ENCODE data around the gene ST8SIA5. TPM values are rescaled to one million over a fixed set of nuclear protein-coding genes. Genes with fewer than 3 reads are reported as not detected.

The ST8SIA5 gene
- total and polyA plus RNA-seq, 10 of the 15 experiments (the other 5 are each of a cell fraction or from before 2014, with no cell fraction given) = 0.02 to 0.32 (median 0.12) TPM; not detected in 1

DNA sequence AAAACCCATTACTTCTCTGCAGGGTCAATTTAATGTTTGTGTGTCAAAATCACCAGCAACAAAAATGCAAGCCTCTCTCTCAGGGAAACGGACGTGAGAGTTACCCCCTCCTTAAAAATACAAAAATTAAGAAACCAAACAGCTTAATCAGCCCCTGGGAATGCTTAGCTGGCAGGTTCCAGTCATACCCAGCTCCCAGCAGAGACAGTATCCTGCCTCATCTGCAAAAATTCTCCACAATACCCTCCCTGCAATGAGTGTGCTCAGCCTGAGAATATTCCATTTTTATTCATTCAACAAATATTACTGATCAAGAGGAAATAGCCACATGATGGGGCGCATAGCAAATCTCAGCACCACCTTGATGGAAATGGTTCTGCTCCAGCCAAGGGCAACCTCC lies 36.3 kb downstream of the ST8SIA5 start (continued):
- TF ChIP-seq, protein P1, sequence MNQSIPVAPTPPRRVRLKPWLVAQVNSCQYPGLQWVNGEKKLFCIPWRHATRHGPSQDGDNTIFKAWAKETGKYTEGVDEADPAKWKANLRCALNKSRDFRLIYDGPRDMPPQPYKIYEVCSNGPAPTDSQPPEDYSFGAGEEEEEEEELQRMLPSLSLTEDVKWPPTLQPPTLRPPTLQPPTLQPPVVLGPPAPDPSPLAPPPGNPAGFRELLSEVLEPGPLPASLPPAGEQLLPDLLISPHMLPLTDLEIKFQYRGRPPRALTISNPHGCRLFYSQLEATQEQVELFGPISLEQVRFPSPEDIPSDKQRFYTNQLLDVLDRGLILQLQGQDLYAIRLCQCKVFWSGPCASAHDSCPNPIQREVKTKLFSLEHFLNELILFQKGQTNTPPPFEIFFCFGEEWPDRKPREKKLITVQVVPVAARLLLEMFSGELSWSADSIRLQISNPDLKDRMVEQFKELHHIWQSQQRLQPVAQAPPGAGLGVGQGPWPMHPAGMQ (IDR thresholded peaks at IDR 0.05; ENCODE audit: borderline replicate concordance) = no peak
- no peak for TF ChIP-seq ZNF274 (IDR thresholded peaks at IDR 0.05; ENCODE audit: insufficient read depth, insufficient read length)
- no peak for TF ChIP-seq HDAC6 (IDR thresholded peaks at IDR 0.05; ENCODE audit: unreplicated experiment)
- no peak for TF ChIP-seq SREBF2 (IDR thresholded peaks at IDR 0.05; ENCODE audit: low read length)
- TF ChIP-seq GABPA (IDR thresholded peaks at IDR 0.05; ENCODE audit: low read depth) = no peak

DNA sequence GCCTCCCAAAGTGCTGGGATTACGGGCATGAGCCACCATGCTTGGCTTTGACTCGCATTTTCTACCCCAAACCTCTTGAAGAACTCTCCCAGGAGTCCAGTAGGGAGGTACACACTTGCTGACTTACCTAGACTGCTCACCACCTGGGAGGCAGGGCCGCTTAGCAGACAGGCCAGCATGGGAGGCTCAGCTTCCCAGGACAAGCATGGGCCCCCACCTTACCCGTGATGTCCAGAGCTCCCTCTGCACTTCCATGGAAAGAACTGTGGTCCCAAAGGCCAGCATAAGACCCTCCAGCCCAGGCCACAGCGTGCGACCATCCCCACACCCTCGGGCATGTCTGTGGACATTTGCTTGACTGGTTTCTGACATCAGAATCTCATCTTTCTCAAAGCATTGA lies 36.8 kb downstream of the ST8SIA5 start:
- Histone ChIP-seq H3K9me3 (replicated peaks; ENCODE audit: control insufficient read depth, insufficient read depth, low read length) (no peaks in the 10 kb centered on the region), H3K4me1 (ENCODE audit: control insufficient read depth, insufficient read depth, low read length) (no peaks in the 10 kb centered on the region), H3K9ac (ENCODE audit: control insufficient read depth, insufficient read depth, low read length) (no peak overlapping the region), H2AFZ (ENCODE audit: control insufficient read depth, low read depth, low read length) (no peak overlapping the region), H3K27ac (ENCODE audit: control insufficient read depth, insufficient read depth) (no peak overlapping the region), H3K79me2 (ENCODE audit: control insufficient read depth, insufficient read depth, low read length) (no peaks in the 10 kb centered on the region), H4K20me1 (ENCODE audit: control insufficient read depth, insufficient read depth) (no peaks in the 10 kb centered on the region), H3K4me3 (no peak overlapping the region), H3K4me2 (ENCODE audit: control insufficient read depth, insufficient read depth) (no peak overlapping the region), H3K27me3 (replicated peaks in 1 of 2; ENCODE audit: control insufficient read depth in 2 of 2, insufficient read depth in 2 of 2, low read length in 1 of 2) (peaks cover 0 to 2% of the 10 kb centered on the region in 2 experiments; a peak in 1 of 4 replicates), H3K36me3 (ENCODE audit: control insufficient read depth in 2 of 2, insufficient read depth in 2 of 2, low read length in 1 of 2) (no peaks in the 10 kb centered on the region)
- RAD21 ChIA-PET (ENCODE audit: unreplicated experiment) = no interaction called here
- in situ Hi-C loops (cut with MboI) = no loop called here
- CTCF ChIA-PET = interaction anchor here (1.1 kb wide), 1 partner anchor 13 kb away, joined by 3 read pairs; no protein-coding TSS in a partner anchor
- no peak for TF ChIP-seq EP300 (IDR thresholded peaks at IDR 0.05; ENCODE audit: borderline replicate concordance in 1 of 2, control insufficient read depth in 1 of 2, low read depth in 2 of 2, low read length in 2 of 2)
- TF ChIP-seq FOXM1 (IDR thresholded peaks at IDR 0.05; ENCODE audit: low read depth, low read length) = no peak
- no peak for TF ChIP-seq SMARCA5 (IDR thresholded peaks at IDR 0.05)
- no peak for TF ChIP-seq RELA (IDR thresholded peaks at IDR 0.05; ENCODE audit: borderline replicate concordance, partially characterized antibody)
- no peak for TF ChIP-seq PML (IDR thresholded peaks at IDR 0.05; ENCODE audit: low read length)
- TF ChIP-seq SUPT20H (IDR thresholded peaks at IDR 0.05; ENCODE audit: borderline replicate concordance, control insufficient read depth, low read depth, low read length) = no peak
- TF ChIP-seq, protein P2, sequence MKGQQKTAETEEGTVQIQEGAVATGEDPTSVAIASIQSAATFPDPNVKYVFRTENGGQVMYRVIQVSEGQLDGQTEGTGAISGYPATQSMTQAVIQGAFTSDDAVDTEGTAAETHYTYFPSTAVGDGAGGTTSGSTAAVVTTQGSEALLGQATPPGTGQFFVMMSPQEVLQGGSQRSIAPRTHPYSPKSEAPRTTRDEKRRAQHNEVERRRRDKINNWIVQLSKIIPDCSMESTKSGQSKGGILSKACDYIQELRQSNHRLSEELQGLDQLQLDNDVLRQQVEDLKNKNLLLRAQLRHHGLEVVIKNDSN (IDR thresholded peaks at IDR 0.05; ENCODE audit: borderline replicate concordance, extremely low read length, insufficient read depth, low read depth, low read length) = no peak
- TF ChIP-seq PAX8 (IDR thresholded peaks at IDR 0.05) = no peak
- TF ChIP-seq NR2C2 (IDR thresholded peaks at IDR 0.05; ENCODE audit: borderline replicate concordance, control insufficient read depth, insufficient read length, low read depth) = no peak
- no peak for TF ChIP-seq WRNIP1 (IDR thresholded peaks at IDR 0.05; ENCODE audit: borderline replicate concordance, low read depth, low read length)
- no peak for TF ChIP-seq EED (IDR thresholded peaks at IDR 0.05; ENCODE audit: low read depth)
- TF ChIP-seq SUZ12 (IDR thresholded peaks at IDR 0.05; ENCODE audit: unreplicated experiment) = no peak
- 31% methylated on average over 7 of the region's 7 CpGs for WGBS (ENCODE audit: insufficient coverage, insufficient replicate concordance, low lambda C conversion rate, missing lambda C conversion rate)
- SMC1A ChIA-PET (ENCODE audit: uncharacterized antibody, unreplicated experiment) = no interaction called here
- no TSS peak for BruUV-seq (replicated peaks)
- intact Hi-C loops (cut with micrococcal nuclease; ENCODE audit: unreplicated experiment) = no loop called here
- POLR2A ChIA-PET = no interaction called here
- FAIRE-seq = no peak
- ATAC-seq = no peak
- no peak for DNase-seq (ENCODE audit: low read depth, low spot score)
